Loucy (cell line): ENCODE results near the gene MRPL39.

Source experiments
- H2AFZ ChIP-seq: fragments of 200-600 bp; sonication (generic); 2 replicates; pipeline ENCODE4 v1.6.0; 2016; ENCODE audit warnings: antibody characterized with exemption, mild to moderate bottlenecking, low read length, moderate library complexity
- H3F3A ChIP-seq: fragments of 200-600 bp; 2 replicates; pipeline ENCODE4 v1.6.0; 2016; ENCODE audit warnings: antibody characterized with exemption, low read depth, mild to moderate bottlenecking
- H3K27me3 ChIP-seq: fragments of 200-600 bp; sonication (generic); 2 replicates; pipeline ENCODE4 v1.6.1; 2014; ENCODE audit warnings: low read length, mild to moderate bottlenecking; ENCODE audit not compliant: insufficient read depth, poor library complexity, severe bottlenecking
- H3K36me3 ChIP-seq: fragments of 200-600 bp; sonication (generic); 2 replicates; pipeline ENCODE4 v1.6.1; 2016; ENCODE audit warnings: low read length; ENCODE audit not compliant: insufficient read depth
- H3K4me1 ChIP-seq: fragments of 200-600 bp; sonication (generic); 2 replicates; pipeline ENCODE4 v1.5.1; 2014; ENCODE audit warnings: low read length, mild to moderate bottlenecking; ENCODE audit not compliant: insufficient read depth, poor library complexity, severe bottlenecking
- H3K4me2 ChIP-seq: fragments of 200-600 bp; sonication (generic); 2 replicates; pipeline ENCODE4 v1.6.0; 2014; ENCODE audit warnings: antibody characterized with exemption, low read length, low read depth, mild to moderate bottlenecking; ENCODE audit not compliant: poor library complexity, severe bottlenecking
- H3K4me3 ChIP-seq: fragments of 200-600 bp; sonication (generic); 2 replicates; pipeline ENCODE4 v1.5.1; 2014; ENCODE audit warnings: low read length, mild to moderate bottlenecking, mixed read lengths; ENCODE audit not compliant: poor library complexity, severe bottlenecking
- H3K79me2 ChIP-seq: fragments of 200-600 bp; sonication (generic); 2 replicates; pipeline ENCODE4 v1.6.1; 2014; ENCODE audit warnings: low read length; ENCODE audit not compliant: insufficient read depth
- H3K9ac ChIP-seq: fragments of 200-600 bp; sonication (generic); 2 replicates; pipeline ENCODE4 v1.6.0; 2014; ENCODE audit warnings: mild to moderate bottlenecking, low read depth, low read length, moderate library complexity; ENCODE audit not compliant: poor library complexity, severe bottlenecking
- H3K9me2 ChIP-seq: fragments of 200-600 bp; sonication (generic); replicated peaks from 2 replicates; pipeline ENCODE4 v1.6.1; 2016; ENCODE audit warnings: low read depth, low read length, mixed read lengths
- H3K9me3 ChIP-seq: fragments of 200-600 bp; sonication (generic); 2 replicates; pipeline ENCODE4 v1.6.1; 2014; ENCODE audit warnings: mild to moderate bottlenecking, antibody characterized with exemption, low read length, low read depth; ENCODE audit not compliant: insufficient read depth
- H4K20me1 ChIP-seq: fragments of 200-600 bp; sonication (generic); 2 replicates; pipeline ENCODE4 v1.6.0; 2014; ENCODE audit warnings: antibody characterized with exemption, low read length, mild to moderate bottlenecking; ENCODE audit not compliant: insufficient read depth, poor library complexity, severe bottlenecking
- CTCF ChIP-seq: fragments of 200-600 bp; sonication (generic); conservative IDR thresholded peaks from 2 replicates; pipeline ENCODE4 v1.5.1; 2014; ENCODE audit warnings: mild to moderate bottlenecking, antibody characterized with exemption, low read length
- EZH2phosphoT487 ChIP-seq: fragments of 200-600 bp; IDR thresholded peaks from 2 replicates; pipeline ENCODE4 v1.6.1; 2018; ENCODE audit warnings: antibody characterized with exemption, mild to moderate bottlenecking, moderate library complexity, borderline replicate concordance

The MRPL39 gene

DNA sequence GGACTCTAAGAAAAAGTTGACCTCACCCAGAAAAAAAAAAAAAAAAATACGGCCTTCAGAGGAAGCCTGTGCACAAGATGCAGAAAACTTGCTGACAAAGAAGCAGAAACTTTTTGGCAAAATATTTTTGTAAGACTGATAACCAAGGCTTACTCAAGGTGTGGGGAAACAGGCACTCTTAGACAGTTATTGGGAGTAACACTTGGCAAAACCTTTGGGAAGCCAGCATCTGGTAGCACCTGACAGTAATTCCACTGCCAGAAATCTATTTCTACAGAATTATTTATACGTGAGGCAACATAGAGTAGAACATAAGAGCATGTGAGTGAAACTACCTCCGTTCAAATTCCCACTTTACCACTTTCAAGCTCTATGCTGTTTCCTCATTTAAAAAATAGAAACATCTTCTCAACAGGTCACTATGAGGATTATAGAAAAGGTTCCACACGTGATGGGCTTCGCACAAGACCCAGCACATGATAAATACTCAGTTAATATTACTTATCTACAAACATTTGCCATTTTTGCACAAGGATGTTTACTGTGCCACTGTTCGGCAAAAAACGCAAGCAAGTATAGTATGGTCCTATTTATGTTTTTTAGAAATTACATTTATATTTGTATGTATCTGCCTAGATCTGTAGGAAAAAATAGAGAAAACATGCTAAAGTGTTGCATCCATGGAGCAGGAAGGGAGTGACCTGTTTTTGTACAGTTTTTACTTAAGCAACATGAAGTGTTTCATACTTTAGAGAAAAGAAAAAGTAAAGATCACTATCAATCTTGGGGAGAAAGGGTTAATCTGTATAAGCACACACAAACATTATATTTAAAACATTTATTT is 22.2 kb downstream of the MRPL39 start:
- Histone ChIP-seq H3K9me3 (no peaks in the 10 kb centered on the region), H3K4me1 (peaks cover 5% of the 10 kb centered on the region), H4K20me1 (no peaks in the 10 kb centered on the region), H3F3A (no peaks in the 10 kb centered on the region), H2AFZ (no peak overlapping the region), H3K4me3 (no peak overlapping the region), H3K27me3 (no peaks in the 10 kb centered on the region), H3K36me3 (peaks cover 33% of the 10 kb centered on the region), H3K4me2 (no peak overlapping the region), H3K9me2 (no peaks in the 10 kb centered on the region), H3K79me2 (no peaks in the 10 kb centered on the region), H3K9ac (no peak overlapping the region)
- no peak for TF ChIP-seq EZH2phosphoT487

DNA sequence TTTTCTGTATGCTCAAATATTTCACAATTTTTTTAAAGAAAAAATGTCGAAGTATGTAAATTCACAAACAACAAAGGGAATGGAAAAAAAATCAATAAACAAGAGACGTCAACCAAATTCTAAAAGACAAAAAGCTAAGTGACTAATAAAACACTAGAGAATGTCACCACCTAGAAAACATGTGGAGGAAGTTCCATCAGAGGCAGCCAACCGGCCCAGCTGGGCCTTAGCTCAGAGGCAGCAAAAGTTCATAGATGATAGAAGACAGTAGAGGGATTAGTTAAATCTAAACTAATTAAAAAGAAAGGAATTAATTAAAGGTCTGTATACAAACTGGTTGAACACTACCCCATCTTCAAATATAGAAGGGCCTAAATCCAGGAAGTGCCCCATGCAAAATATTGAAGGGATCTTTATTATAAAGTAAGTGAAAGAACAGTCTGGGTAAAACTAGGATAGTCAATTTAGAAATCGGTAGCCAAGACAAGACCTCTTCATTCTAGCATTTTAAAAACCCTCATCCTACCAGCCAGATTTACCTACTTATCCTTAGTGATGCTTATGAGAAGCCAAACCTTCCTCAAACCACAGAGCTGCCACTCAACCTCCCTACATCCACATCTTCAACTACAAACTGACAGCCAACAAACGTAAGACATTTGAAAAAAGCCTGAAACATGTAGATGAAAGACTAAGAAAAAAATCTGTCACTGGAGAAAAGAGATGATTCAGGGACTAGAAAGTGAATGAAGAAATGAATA is 23.7 kb downstream of the MRPL39 start:
- no peaks in the 10 kb centered on the region for H3K79me2 ChIP-seq
- H3K9me3 ChIP-seq = no peaks in the 10 kb centered on the region
- no peaks in the 10 kb centered on the region for H4K20me1 ChIP-seq
- no peaks in the 10 kb centered on the region for H3K27me3 ChIP-seq
- H3F3A ChIP-seq = no peaks in the 10 kb centered on the region
- H3K4me2 ChIP-seq = no peak overlapping the region
- no peak overlapping the region for H3K9ac ChIP-seq
- H3K36me3 ChIP-seq = peaks cover 24% of the 10 kb centered on the region
- peaks cover 7% of the 10 kb centered on the region for H3K4me1 ChIP-seq
- H3K4me3 ChIP-seq = no peak overlapping the region
- H3K9me2 ChIP-seq = no peaks in the 10 kb centered on the region
- H2AFZ ChIP-seq = no peak overlapping the region
- TF ChIP-seq EZH2phosphoT487 (no peak), CTCF (no peak)

- H2AFZ ChIP-seq = no peak overlapping the region
- H3F3A ChIP-seq = no peaks in the 10 kb centered on the region
- H3K9me2 ChIP-seq = no peaks in the 10 kb centered on the region
- H3K9ac ChIP-seq = no peak overlapping the region
- H3K27me3 ChIP-seq = no peaks in the 10 kb centered on the region
- no peak overlapping the region for H3K4me2 ChIP-seq
- no peak overlapping the region for H3K4me3 ChIP-seq
- peaks cover 21% of the 10 kb centered on the region; the same call in 1 of the 2 replicates for H3K36me3 ChIP-seq
- H3K9me3 ChIP-seq = no peaks in the 10 kb centered on the region
- peaks cover 13% of the 10 kb centered on the region for H3K4me1 ChIP-seq
- no peak for TF ChIP-seq EZH2phosphoT487
- TF ChIP-seq CTCF = no peak
- no peaks in the 10 kb centered on the region for H4K20me1 ChIP-seq
- no peaks in the 10 kb centered on the region for H3K79me2 ChIP-seq
Measured at GRCh38 chr21:25582888-25583287, 24.4 kb downstream of the MRPL39 start.
